IMR-90 (cell line): ENCODE results near the gene ABHD2.

Experiments used
- CEBPB ChIP-seq: IDR thresholded peaks from 2 replicates; pipeline ENCODE4 v1.6.1; 2012; ENCODE audit warnings: low read depth, low read length, improper control_type of control experiment
- CTCF ChIP-seq: conservative IDR thresholded peaks from 2 replicates; pipeline ENCODE4 v1.5.1; 2012; ENCODE audit warnings: mild to moderate bottlenecking, low read depth, low read length, improper control_type of control experiment
- MAZ ChIP-seq: IDR thresholded peaks from 2 replicates; pipeline ENCODE4 v1.6.1; 2012; ENCODE audit warnings: low read depth, mild to moderate bottlenecking, low read length, improper control_type of control experiment, moderate library complexity, borderline replicate concordance
- MXI1 ChIP-seq: IDR thresholded peaks from 2 replicates; pipeline ENCODE4 v1.6.1; 2012; ENCODE audit warnings: low read depth, mild to moderate bottlenecking, low read length, moderate library complexity, borderline replicate concordance
- POLR2A ChIP-seq: IDR thresholded peaks from 2 replicates; pipeline ENCODE4 v1.6.1; 2012; ENCODE audit warnings: mild to moderate bottlenecking, low read depth, low read length
- RAD21 ChIP-seq: IDR thresholded peaks from 2 replicates; pipeline ENCODE4 v1.6.1; 2012; ENCODE audit warnings: low read length, improper control_type of control experiment
- RCOR1 ChIP-seq: IDR thresholded peaks from 2 replicates; pipeline ENCODE4 v1.6.1; 2012; ENCODE audit warnings: mild to moderate bottlenecking, low read length, improper control_type of control experiment; ENCODE audit not compliant: insufficient replicate concordance
- SMC3 ChIP-seq: fragments of 150-350 bp; IDR thresholded peaks from 2 replicates; pipeline ENCODE4 v1.6.1; 2016; ENCODE audit warnings: low read depth, mild to moderate bottlenecking, antibody characterized with exemption, low read length, moderate library complexity

GRCh38 chr15:89041507-89041906 is 46.7 kb upstream of the ABHD2 start:
- TF ChIP-seq POLR2A, result no peak
- no peak for TF ChIP-seq CTCF
- TF ChIP-seq MAZ, result no peak
- no peak for TF ChIP-seq CEBPB
- no peak for TF ChIP-seq SMC3
- no peak for TF ChIP-seq RCOR1
- TF ChIP-seq RAD21, result no peak
- TF ChIP-seq MXI1, result no peak
